Esophagus squamous epithelium (tissue), 5 donors: ENCODE results near the gene NQO2. TPM values are rescaled to one million over a fixed set of nuclear protein-coding genes. Genes with fewer than 3 reads are reported as not detected.
"Not testable (repeated sequence)": the region's sequence is repeated elsewhere in the genome, so short reads cannot be mapped to it uniquely, and the experiment has no call there.

ENCODE experiments used
- DNase-seq: peaks from one replicate; lab custom pipeline; 2025; lab: John Stamatoyannopoulos, UW
- H3K27ac ChIP-seq, 4 donors: fragments of 200-600 bp; sonication (generic); one replicate each; pipeline ENCODE4 v1.5.1; 2016 to 2019; ENCODE audit warnings: mild to moderate bottlenecking in 1 of 4
- H3K27me3 ChIP-seq, 4 donors: fragments of 200-600 bp; sonication (generic); 1 replicate in 3 of 4; 2 replicates in 1 of 4; pipeline versions ENCODE4 v1.5.1 to v1.6.0; 2017 to 2021; ENCODE audit warnings: antibody characterized with exemption in 1 of 4
- H3K36me3 ChIP-seq, 3 donors: fragments of 200-600 bp; sonication (generic); one replicate each; pipeline ENCODE4 v1.5.1; 2016 to 2019
- H3K4me1 ChIP-seq, 3 donors: fragments of 200-600 bp; sonication (generic); one replicate each; pipeline ENCODE4 v1.5.1; 2017 to 2019
- H3K4me3 ChIP-seq, 4 donors: fragments of 200-600 bp; sonication (generic); 1 replicate in 3 of 4; 2 replicates in 1 of 4; pipeline ENCODE4 v1.5.1; 2016 to 2019; ENCODE audit warnings: mild to moderate bottlenecking in 2 of 4, moderate library complexity in 1 of 4
- H3K9me3 ChIP-seq, 3 donors: fragments of 200-600 bp; sonication (generic); one replicate each; pipeline ENCODE4 v1.5.1; 2016 to 2019
- POLR2A ChIP-seq, 4 donors: fragments of 450-650 bp; IDR thresholded peaks; one replicate each; pipeline ENCODE4 v1.6.1; 2017; ENCODE audit warnings: antibody characterized with exemption in 4 of 4, mild to moderate bottlenecking in 4 of 4, moderate library complexity in 3 of 4
- WGBS, 2 donors: methylation state at CpG; one replicate each; pipeline ENCODE4 v1.1.5; 2018; 5-methylcytosine and 5-hydroxymethylcytosine counted together
- intact Hi-C: fragments of 100-400 bp; cut with DNase I; formaldehyde crosslinking; loops from one replicate; pipeline ENCODE4 v1.15.0; 2022
- total RNA-seq, 4 donors: library from RNA; depleted of rRNA; stranded (reverse); fragments of >200 nt; gene quantifications; one replicate each; pipeline ENCODE4 v1.1.0, GENCODE V29; 2016
- TF ChIP-seq, protein P1 (sequence below), 6 experiments: fragments of 450-650 bp in 4 of 6; fragments of 200-600 bp in 2 of 6; sonication (generic) in 2 of 6; IDR thresholded peaks; one replicate each; pipeline ENCODE4 v1.5.1; 2016 to 2019; ENCODE audit warnings: antibody characterized with exemption in 6 of 6, mild to moderate bottlenecking in 4 of 6, moderate library complexity in 4 of 6
- donor health status: DM: yes; HTN: yes; CAD: no.

The NQO2 gene
- total RNA-seq, 4 donors from 2014 or later: 18.7 to 38.3 (median 26.5) TPM

GRCh38 chr6:3041606-3042005, 41.9 kb downstream of the NQO2 start:
- no peak for DNase-seq
- H3K4me1 ChIP-seq: peaks cover 0 to 10% (median 0%) of the 10 kb centered on the region in 3 donors
- no peaks in the 10 kb centered on the region for H3K9me3 ChIP-seq
- H3K27me3 ChIP-seq: no peaks in the 10 kb centered on the region
- 50 to 75% methylated on average over 2 of the region's 2 CpGs for WGBS, 2 donors
- intact Hi-C loops: no loop called here
- H3K27ac ChIP-seq: no peak overlapping the region
- no peak overlapping the region for H3K4me3 ChIP-seq
- TF ChIP-seq POLR2A (IDR thresholded peaks at IDR 0.05): no peak
- TF ChIP-seq, protein P1, sequence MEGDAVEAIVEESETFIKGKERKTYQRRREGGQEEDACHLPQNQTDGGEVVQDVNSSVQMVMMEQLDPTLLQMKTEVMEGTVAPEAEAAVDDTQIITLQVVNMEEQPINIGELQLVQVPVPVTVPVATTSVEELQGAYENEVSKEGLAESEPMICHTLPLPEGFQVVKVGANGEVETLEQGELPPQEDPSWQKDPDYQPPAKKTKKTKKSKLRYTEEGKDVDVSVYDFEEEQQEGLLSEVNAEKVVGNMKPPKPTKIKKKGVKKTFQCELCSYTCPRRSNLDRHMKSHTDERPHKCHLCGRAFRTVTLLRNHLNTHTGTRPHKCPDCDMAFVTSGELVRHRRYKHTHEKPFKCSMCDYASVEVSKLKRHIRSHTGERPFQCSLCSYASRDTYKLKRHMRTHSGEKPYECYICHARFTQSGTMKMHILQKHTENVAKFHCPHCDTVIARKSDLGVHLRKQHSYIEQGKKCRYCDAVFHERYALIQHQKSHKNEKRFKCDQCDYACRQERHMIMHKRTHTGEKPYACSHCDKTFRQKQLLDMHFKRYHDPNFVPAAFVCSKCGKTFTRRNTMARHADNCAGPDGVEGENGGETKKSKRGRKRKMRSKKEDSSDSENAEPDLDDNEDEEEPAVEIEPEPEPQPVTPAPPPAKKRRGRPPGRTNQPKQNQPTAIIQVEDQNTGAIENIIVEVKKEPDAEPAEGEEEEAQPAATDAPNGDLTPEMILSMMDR (IDR thresholded peaks at IDR 0.05): no peak
- H3K36me3 ChIP-seq: no peaks in the 10 kb centered on the region

GRCh38 chr6:3045369-3045768, 45.7 kb downstream of the NQO2 start:
- H3K9me3 ChIP-seq: no peaks in the 10 kb centered on the region
- no peak for DNase-seq
- 71 to 76% methylated on average over 3 to 4 of the region's 5 CpGs for WGBS, 2 donors
- TF ChIP-seq POLR2A (IDR thresholded peaks at IDR 0.05): no peak
- TF ChIP-seq, protein P1 (IDR thresholded peaks at IDR 0.05): no peak
- no peak overlapping the region for H3K27ac ChIP-seq
- no peaks in the 10 kb centered on the region for H3K4me1 ChIP-seq
- H3K27me3 ChIP-seq: no peaks in the 10 kb centered on the region
- no peaks in the 10 kb centered on the region for H3K36me3 ChIP-seq
- no peak overlapping the region for H3K4me3 ChIP-seq
- intact Hi-C loops: no loop called here

- WGBS, 2 donors: 63 to 64% methylated on average over 1 of the region's 1 CpG
- Histone ChIP-seq H3K4me3 (no peak overlapping the region), H3K27ac (no peak overlapping the region), H3K4me1 (no peaks in the 10 kb centered on the region), H3K36me3 (no peaks in the 10 kb centered on the region), H3K9me3 (no peaks in the 10 kb centered on the region), H3K27me3 (no peaks in the 10 kb centered on the region)
- TF ChIP-seq POLR2A (IDR thresholded peaks at IDR 0.05): no peak
- TF ChIP-seq, protein P1 (IDR thresholded peaks at IDR 0.05): no peak
- intact Hi-C loops: no loop called here
- no peak for DNase-seq
Observed at GRCh38 chr6:3045777-3046176, 46.1 kb downstream of the NQO2 start.

DNA sequence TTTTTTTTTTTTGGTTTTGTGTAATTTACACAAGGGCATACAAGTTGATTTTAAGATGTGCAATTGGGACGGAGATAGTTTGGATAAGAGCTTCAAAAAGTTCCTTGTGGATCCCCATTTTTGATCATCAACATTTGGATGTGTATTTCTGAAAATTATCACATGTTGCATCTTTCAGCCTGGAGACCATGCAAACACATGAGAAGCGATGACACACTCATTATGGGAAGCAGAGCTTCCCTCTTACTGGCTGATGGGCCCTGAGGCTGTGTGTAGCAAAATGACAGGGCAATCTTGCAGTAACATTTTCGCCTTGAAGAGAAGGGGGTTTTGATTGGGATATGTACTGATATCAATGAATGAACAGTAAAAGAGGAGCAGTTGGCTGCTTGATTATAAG, 46.6 kb downstream of the NQO2 start:
- no peak for DNase-seq
- H3K27ac ChIP-seq: no peak overlapping the region
- no peaks in the 10 kb centered on the region for H3K27me3 ChIP-seq
- H3K4me1 ChIP-seq: no peaks in the 10 kb centered on the region
- H3K36me3 ChIP-seq: no peaks in the 10 kb centered on the region
- H3K4me3 ChIP-seq: no peak overlapping the region
- intact Hi-C loops: no loop called here
- no peaks in the 10 kb centered on the region for H3K9me3 ChIP-seq
- 60 to 63% methylated on average over 3 of the region's 3 CpGs for WGBS, 2 donors
- no peak for TF ChIP-seq POLR2A (IDR thresholded peaks at IDR 0.05)
- TF ChIP-seq, protein P1 (IDR thresholded peaks at IDR 0.05): no peak

DNA sequence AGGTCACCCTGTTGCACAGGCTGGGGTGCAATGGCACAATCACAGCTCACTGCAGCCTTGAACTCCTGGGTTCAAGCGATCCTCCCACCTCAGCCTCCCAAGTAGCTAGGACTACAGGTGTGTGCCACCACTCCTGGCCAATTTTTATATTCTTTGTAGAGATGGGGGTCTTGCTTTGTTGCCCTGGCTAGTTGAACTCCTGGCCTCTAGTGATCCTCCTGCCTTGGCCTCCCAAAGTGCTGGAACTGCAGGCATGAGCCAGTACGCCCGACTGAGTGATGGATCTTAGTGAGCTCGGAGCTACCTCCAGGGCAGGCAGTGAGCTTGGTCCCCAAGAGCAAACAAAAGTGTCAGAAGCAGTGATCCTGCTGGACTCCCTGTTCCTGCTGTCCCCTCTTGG, 48.3 kb downstream of the NQO2 start:
- H3K4me1 ChIP-seq: not testable (repeated sequence)
- WGBS, 2 donors: 83 to 88% methylated on average over 1 to 4 of the region's 4 CpGs

More for the DNA sequence above, 48.3 kb downstream of the NQO2 start:
- H3K27me3 ChIP-seq, H3K9me3 ChIP-seq, DNase-seq, H3K4me3 ChIP-seq, H3K36me3 ChIP-seq, intact Hi-C loops, H3K27ac ChIP-seq: not testable (repeated sequence)
